HG02981 (cell line): Measurements from ENCODE around the gene CES2.
A peak's percentile ranks its signal among the peaks of the same experiment; 100 is the strongest.

Source experiments
- ATAC-seq: cut with Tn5 transposase; IDR thresholded peaks from one replicate; pipeline ENCODE4 v1.9.1; 2021; ENCODE audit warnings: mild to moderate bottlenecking, moderate library complexity; ENCODE audit not compliant: unreplicated experiment

CES2 gene

DNA sequence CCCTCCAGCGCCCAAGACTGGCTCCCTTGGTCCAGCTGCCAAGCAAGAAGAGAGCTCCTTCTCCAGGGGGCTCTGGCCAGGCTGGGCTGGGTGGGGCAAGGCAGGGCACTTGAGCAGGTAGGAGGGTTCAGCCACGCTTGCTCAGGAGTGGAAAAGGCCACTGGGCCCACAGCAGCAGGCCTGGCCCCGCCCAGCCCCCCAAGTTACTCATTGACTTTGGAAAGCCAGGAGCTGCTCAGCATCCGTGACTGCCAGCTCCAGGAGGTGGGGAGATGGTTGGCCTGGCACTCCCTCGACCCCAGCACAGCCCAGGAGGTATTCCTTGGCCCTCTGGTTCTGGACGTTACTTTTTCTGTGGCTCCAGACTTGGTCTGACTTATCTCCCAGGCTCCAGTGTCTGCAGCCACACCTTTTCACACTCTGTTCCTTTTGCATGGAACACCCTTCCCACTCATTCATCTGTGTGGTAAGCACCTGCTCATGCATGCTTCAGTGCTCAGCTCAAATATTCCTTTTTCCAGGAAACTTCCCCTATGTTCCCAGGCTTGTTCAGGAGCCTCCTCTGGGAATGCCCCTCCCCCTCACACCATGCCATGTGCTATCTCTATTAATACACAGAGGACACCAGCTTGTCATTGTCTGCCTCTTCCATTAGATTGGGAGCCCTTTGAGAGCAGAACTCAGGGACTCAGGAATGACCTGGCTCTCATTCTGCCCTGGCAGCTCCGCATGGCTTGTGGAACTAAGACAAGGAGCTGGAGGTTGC lies 16.3 kb upstream of the CES2 start, which contains the start of gene CDH16:
CDH16 (minus strand) TSS at position 83 of the 766 bp plus-strand sequence. CDS start 820 bp downstream, outside the sequence.
- ATAC-seq = no peak

DNA sequence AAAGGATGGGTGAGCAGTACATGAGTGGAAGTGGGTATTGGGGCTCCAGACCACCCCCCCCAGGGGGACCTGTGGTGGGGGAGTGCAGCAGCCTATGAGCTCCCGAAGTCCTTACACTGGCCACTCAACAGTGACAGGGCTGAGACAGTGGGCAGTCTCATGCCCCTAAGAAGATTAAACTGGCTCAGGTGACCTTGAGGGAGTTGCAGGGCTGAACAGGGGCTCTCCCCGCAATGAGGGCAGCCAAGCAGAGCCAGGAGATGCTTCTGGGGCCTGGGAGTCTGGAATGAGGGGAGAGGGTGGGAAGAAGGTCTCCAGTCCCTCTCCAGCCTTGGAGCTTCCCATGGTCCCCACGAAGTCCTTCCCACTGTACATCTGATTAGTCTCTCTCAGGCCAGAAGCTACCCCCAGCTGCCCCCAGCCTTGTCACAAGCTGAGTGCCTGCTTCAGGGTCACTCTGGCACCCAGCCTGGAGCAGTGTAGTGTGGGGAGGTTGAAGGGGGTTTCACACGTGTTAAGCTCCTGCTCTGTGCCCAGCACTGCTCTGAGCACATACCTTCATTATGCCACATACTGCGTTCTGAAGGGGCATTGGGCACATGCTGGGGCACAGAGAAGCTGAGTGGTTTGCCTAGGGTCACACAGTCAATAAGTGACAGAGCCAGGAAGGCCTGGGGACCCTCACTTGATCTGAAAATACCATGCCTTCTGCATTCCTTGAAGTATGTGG lies 15.6 kb upstream of the CES2 start:
- no peak for ATAC-seq

DNA sequence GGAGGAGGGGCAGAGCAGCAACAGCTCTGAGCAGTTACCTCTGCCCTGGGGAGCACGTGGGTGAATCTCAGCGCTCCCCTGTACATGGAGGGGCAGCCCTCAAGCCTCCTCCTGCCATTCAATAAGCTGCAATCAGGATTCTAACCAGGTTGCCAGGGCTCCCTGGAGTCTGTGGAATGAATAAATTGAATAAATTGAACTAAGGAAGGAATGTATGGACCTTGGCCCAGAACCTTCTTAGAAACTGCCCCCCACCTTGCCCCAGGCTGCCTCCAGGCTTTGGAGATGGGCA lies 15.1 kb upstream of the CES2 start:
- ATAC-seq = no peak

DNA sequence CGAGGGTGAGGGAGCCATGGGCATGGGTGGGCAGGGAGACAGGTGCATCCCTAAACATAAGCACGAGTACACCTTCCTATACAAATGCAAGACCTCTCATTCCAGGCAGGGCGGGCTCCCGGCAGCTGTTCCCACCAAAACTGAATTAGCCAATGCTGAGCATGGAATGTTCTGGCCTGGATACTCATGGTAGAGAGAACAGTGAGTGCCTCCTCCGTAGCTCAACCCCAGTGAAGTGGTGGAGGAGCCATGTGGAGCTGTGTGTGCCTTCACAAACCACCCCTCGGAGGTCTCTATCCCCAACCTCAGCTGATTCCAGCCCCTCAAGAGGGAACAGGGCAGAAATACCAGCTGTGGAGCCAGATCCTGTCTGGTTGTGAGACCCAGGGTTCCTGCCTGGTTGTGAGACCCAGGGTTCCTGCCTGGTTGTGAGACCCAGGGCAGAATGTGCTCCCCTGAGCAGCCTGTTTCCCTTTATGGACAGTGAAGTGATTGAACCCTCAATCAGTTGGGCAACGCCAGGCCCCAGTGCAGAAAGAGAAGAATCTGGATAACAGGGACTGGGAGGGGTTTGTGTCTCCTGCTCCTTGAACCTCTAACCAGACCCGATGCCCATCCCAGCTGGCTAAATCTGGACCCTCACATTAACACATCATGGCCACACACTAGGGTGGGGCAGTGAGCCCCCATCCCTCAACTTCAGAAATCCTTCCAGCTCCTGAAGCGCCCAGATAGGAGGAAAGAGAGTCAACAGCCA lies 14.2 kb upstream of the CES2 start:
- no peak for ATAC-seq

DNA sequence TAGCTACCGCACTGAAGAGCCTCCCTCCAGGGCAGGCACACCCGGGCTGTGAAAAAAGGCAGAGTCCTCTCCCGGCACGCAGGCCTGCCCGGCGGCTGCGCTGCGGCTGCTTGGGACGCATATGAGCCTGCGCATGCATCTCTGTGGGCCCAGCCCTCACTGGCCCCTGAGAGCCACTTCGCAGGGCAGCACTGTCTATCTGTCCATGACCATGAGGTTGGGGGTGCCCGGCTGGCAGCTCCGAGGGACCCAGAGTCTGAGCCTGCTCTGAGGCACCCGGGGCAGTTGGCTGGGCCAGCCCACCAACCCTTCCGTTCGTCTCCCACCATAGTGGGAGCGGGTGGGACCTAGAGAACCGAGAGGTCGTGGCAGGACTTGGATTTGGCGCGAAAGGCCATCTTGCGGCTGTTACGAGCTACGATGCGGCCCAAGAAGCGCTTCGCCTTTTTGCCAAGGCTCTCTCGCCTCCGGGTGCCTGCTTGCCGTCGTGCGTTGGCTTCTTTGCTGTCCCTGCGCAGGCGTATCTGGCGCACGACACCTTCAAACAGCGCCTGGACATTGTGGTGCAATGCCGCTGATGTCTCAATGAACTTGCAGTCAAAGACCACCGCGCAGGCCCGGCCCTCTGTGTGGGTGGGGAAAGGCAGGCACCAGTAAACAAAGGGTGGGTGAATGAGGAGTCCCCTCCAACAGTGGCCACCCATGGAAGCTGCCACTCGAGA lies 13.4 kb upstream of the CES2 start:
- no peak for ATAC-seq

DNA sequence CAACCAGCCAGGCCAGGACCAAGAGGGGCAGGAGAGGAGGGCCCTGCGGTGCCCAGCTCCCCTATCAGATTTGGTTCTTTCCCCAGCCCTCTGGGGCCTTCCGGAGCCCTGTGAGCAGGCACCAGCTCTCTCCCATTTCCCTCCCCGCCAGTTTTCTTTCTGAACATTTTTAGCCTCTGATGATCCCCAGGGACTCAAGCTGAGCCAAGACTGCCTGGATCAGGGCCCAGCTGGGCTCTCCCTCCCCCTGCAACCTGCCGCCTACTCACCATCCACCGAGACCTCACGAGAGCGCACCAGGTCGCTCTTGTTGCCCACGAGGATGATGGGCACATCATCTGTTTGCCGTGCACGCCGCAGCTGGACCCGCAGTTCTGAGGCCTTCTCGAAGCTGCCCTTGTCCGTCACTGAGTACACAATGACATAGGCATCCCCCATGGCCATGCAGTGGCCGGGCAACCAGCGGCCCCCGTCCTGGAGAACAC lies 12.0 kb upstream of the CES2 start:
- no peak for ATAC-seq

DNA sequence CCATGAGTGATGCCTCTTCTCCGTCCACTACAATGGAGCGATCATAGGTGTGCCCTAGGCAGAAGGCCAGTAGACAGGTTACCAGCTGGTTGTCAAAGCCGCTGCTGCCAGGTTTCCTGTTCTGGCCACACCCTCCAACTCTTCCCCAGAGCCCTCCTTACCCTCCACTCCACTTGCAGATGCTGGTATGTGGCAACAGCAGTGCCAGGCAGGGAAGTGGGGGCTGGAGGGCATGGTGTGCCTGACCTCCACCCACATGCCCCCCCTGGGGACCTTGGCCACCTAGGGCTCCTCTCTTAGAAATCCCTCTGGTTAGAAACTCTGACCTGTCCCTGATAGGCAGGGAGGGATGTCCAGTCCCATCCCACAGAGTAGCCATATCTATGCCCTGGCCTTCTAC lies 11.4 kb upstream of the CES2 start:
- no peak for ATAC-seq

DNA sequence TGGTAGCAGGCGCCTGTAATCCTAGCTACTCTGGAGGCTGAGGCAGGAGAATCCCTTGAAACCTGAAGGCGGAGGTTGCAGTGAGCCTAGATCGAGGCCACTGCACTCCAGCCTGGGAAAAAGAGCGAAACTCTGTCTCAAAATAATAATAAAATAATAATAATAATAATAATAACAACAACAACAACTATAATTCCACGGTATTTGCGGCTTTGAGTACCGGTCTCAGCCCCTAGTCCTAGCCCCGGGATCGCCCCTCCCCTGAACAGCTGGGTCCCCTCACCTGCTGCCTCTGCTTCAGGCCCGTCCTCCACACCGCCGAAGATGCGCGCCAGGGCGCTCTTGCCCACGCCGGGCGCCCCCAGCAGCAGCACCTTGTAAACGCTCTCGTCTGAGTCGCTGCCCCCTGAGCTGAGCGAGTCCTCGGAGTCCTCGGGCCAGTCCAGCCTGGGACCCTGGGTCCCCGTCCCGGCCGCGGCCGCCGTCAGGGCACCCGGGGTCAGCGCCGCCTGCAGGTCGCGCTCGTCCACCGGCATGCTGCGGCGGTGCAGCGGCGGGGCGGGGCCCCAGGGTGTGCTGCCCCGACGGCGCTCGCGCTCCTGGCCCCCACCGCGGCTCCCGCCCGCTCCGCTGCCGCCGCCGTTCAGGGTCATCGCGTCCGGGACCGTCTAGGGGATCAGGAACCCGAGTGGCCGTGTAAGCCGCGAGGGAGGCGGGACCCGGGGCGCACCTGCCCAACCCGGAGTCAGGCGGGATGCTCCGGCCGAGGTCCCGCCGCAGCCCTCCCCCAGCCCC lies 10.6 kb upstream of the CES2 start:
- no peak for ATAC-seq

DNA sequence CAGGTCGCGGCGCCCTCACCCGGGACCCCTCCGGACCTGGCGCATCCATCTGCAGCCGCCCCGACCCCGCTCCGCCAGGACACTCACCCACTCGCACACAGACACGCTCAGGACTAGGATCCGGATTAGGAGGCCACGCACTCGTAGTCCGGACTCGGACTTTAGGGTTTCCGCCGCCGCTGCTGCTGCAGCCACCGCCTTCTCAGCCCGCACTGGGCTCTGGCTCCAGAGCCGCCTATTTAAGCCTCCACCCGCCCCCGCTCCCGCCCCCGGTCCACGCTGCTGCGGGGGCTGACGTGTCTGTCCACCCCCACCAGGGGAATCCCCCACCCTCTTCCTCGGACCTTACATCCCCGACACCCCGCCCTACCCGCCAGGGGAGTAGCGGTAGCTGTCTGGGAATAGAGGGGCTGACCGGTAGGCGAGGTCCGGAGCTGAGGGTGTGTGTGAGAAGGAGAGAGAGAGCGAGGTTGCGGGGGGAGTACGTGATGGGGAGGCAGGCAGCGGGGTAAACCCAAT lies 9.9 kb upstream of the CES2 start, which contains the start of gene RRAD:
RRAD (minus strand) TSS at position 214 of the 519 bp plus-strand sequence. CDS start 356 bp downstream, outside the sequence.
- ATAC-seq = no peak

DNA sequence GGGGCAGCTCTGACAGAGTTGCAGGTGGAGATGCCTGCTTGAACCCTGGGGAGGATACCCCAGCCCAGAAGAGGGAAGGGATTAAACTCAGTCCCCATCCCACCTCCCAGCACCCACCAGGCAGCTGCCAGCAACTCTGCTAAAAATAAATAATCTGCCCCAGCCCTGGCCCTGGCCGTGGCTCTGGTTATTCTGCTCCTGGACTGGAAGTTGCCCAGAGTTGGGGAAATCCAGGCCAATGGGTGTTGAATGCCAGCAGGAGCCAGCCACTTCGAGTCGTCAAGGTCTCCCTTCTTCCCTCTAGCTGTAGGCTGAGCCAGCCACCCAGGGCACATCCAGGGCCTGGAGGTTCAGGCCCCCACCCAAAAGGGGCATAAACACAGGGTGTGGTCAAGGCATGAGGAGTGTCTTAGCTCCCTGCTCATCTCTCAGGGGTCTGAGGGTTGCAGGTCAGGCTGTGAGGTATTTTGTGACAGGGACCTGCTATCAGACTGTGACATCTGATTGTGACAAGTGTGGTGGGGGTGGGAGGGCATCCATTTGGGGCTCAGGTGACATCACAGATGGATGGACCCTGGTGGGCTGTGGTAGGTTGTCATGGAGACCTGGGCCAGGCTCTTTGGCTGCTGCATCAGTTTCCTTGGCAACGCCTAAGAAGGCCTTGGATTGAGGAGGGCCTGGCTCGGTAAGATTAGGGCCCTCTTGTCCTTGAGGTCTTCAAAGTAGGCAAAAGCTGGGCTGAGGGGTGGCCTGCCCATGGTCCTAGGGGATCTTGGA lies 9.0 kb upstream of the CES2 start:
- ATAC-seq = no peak

DNA sequence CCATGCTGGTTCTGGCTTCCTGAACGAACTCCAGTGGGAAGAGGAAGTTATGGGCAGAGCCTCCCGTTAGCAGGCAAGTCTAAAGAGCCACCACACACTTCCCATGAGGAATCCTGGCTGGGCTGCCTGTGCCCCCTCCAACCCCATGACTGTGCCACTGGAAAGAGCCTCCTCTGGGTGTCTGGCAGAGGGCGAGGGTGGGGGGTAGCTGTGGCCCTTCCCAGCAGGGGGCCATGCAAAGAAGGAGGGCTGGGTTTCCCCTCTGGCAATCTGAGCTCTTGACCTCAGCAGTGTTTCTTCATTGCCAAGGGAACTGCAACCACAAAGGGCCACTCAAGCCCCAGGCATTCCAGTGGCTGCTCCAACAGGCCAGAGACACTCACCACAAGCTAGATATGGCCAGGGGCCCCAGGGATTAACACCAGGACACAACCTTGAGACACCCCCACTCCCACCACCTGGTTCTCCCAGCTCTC lies 8.3 kb upstream of the CES2 start:
- no peak for ATAC-seq

DNA sequence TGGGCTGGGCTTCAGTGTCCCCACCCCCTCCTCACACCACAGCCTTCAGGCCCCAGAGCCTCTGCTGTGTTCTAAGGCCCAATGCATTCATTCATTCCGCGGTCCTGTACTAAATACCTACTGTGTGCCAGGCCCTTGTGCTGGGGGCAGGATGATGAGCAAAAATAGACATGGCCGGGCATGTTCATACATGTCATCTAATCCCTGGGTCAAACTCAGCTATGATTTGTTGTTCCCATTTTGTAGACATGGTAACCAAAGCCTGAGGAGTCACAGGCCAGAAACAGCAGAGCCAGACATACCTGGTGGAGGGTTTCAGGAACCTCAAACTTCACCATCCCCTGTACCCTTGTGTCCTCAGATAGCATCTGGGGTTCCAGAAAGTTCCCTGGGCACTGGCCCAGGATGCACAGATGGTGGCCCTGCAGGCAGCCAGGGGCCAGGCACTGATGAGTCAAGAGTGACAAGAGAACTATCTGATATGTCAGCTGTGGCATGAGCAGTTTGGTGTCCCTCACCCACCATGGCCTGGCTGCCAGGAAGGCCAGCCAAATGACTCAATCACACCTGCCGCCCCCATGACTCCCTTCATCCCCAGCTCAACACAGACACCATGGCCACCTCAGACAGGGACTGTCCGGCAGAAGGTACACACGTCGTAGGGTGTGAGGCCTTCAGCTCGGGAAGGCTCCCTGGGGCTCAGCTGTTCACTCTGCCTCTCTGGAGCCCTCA lies 7.2 kb upstream of the CES2 start:
- ATAC-seq = no peak

DNA sequence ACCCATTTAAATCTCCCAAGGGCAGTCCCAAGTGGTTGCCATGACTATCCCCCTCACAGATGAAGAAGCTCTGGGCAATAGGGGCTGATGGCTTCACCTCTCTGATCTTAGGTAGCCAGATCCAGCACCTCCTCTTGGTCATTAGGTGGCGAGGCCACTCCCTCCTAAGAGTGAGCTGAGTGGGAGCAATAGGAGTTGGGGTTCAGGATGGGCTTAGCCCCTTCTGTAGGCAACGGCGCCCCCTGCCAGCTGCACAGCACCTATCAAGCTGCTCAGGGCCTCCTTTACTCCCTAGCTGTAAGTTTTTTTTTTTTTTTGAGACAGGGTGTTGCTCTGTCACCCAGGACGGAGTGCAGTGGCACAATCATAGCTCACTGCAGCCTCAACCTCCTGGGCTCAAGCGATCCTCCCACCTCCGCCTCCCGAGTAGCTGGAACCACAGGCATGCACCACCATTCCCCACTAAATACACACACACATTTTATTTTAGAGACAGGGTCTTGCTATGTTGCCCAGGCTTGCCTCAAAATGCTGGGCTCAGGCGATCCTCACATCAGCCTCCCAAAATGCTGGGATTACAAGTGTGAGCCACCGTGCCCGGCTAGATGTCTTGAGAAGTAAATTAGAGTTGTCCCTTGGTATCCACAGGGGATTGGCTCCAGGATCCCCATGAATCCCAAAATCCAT lies 6.5 kb upstream of the CES2 start:
- ATAC-seq = no peak

DNA sequence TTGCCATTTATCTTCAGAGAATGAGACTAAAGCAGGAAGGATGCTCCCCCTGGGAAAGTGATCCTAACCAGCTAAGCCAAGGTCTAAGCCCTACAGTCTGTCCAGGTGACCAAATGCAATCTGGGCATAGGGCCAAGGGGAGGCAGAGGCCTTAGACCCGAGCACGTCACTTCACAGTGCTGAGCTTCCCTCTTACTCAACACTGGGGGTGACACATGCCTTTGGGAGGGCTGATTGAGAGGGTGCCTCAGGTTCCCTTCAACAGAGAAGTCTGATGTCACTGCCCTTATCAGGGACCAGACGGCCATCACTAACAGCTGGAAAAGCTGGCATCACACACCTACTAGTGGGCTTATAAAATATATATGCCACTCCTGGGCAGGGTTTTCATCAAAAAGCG lies 5.1 kb upstream of the CES2 start:
- no peak for ATAC-seq

DNA sequence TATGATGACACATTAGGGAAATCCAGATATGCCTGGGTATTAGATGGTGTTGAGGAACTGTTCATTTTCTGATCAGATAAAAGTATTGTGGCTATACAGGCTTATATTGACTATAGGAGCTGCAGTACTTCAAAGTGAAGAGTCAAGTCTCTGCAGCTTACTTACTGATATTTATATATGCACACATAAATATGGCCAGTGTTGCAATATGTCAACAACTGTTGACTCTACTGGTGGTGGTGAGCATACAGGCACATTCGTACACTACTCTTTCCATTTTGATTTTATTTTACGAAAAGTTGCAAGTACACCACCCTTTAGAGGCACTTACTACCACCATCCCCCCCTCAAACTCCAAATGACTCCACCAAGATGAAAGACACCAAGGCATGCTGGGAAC lies 3.7 kb upstream of the CES2 start:
- ATAC-seq = no peak

DNA sequence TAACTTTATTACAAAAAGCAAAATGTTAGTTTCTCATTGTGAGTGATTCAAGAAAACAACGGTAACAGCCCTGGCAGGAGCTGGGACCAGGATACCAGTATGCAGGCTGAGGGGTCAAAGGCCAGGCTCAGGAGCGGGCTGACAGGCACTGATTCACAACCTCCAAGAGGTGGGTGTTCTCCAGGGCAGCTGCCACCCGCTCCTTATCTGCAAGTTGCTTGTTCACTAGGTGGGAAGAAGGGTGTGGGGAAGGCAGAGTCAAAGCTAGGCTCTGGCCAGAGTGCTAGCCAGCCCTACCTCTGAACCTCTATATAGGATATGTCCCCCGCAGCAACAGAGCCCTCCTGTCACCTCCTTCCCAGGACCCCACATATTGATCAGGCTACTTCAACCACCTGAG lies 3.2 kb upstream of the CES2 start:
- no peak for ATAC-seq

DNA sequence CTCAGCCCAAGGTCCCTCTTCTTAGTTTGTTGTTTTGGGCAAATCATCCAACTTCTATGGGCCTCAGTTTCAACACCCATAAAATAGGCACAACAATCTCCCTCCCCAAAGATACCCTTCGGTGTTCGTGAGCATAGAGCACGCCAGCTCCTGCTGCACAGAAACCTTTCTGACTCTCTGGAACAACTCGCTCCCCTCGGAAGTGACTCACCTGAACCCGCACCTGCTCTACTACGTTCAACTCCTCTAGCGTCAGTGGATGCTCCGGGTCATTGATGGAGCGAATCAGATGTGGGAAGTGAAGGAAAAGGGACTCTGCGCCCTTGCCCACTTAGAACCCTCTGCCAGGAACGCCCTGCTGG lies 1.6 kb upstream of the CES2 start:
- peak; percentile 8 for ATAC-seq
